Chondrocyte (in vitro differentiated cells): ENCODE data around the gene PTCSC3. TPM values are rescaled to one million over a fixed set of nuclear protein-coding genes. Genes with fewer than 3 reads are reported as not detected.

Experiments
- DNase-seq: peaks from one replicate; pipeline ENCODE4 v3.0.0; 2021; ENCODE audit warnings: mixed read lengths, low spot score
- H3K27ac Mint-ChIP-seq: one replicate; pipeline ENCODE4 v1.8.0; 2021; ENCODE audit warnings: mild to moderate bottlenecking, moderate library complexity, mixed read lengths; ENCODE audit not compliant: unreplicated experiment
- H3K27me3 Mint-ChIP-seq: 2 replicates; pipeline ENCODE4 v1.8.0; 2021; ENCODE audit warnings: low read depth, mixed read lengths
- H3K36me3 Mint-ChIP-seq: 2 replicates; pipeline ENCODE4 v1.8.0; 2021; ENCODE audit warnings: low read depth, mixed read lengths
- H3K4me1 Mint-ChIP-seq: 2 replicates; pipeline ENCODE4 v1.8.0; 2021; ENCODE audit warnings: low read depth, mild to moderate bottlenecking, mixed read lengths
- H3K4me3 Mint-ChIP-seq: one replicate; pipeline ENCODE4 v1.8.0; 2021; ENCODE audit warnings: mild to moderate bottlenecking, moderate library complexity, mixed read lengths; ENCODE audit not compliant: unreplicated experiment
- H3K9me3 Mint-ChIP-seq: 2 replicates; pipeline ENCODE4 v1.8.0; 2021; ENCODE audit warnings: low read depth, mixed read lengths
- CTCF ChIP-seq: fragments of 200-600 bp; sonication (generic); IDR thresholded peaks from 2 replicates; pipeline ENCODE4 v1.5.0; 2021; ENCODE audit warnings: antibody characterized with exemption, mild to moderate bottlenecking, moderate library complexity
- total RNA-seq: library from RNA; stranded (reverse); gene quantifications from 3 replicates; pipeline ENCODE4 v1.2.1, GENCODE V29; 2021

Gene PTCSC3
- total RNA-seq, 1 donor from 2014 or later = not detected

- TF ChIP-seq CTCF = no peak
- Mint-ChIP-seq H3K9me3 (no peaks in the 10 kb centered on the region), H3K27me3 (no peaks in the 10 kb centered on the region), H3K27ac (no peak overlapping the region), H3K4me1 (no peaks in the 10 kb centered on the region), H3K4me3 (no peak overlapping the region), H3K36me3 (no peaks in the 10 kb centered on the region)
- DNase-seq = no peak
These were observed 4.9 kb upstream of the PTCSC3 start for GRCh38 chr14:36181417-36181816.

- no peaks in the 10 kb centered on the region for H3K4me1 Mint-ChIP-seq
- H3K27ac Mint-ChIP-seq = no peak overlapping the region
- no peaks in the 10 kb centered on the region for H3K9me3 Mint-ChIP-seq
- no peak overlapping the region for H3K4me3 Mint-ChIP-seq
- peaks cover 5% of the 10 kb centered on the region for H3K27me3 Mint-ChIP-seq
- no peak for DNase-seq
- no peak for TF ChIP-seq CTCF
- H3K36me3 Mint-ChIP-seq = no peaks in the 10 kb centered on the region
These were observed 967 bp upstream of the PTCSC3 start for GRCh38 chr14:36177489-36177888.

GRCh38 chr14:36174767-36175424, 1.6 kb downstream of the PTCSC3 start:
- Mint-ChIP-seq H3K4me1 (no peaks in the 10 kb centered on the region), H3K27me3 (peaks cover 11% of the 10 kb centered on the region)
- no peak for DNase-seq

GRCh38 chr14:36173161-36173560, 3.4 kb downstream of the PTCSC3 start:
- peaks cover 16% of the 10 kb centered on the region for H3K27me3 Mint-ChIP-seq
- no peak for TF ChIP-seq CTCF
- no peaks in the 10 kb centered on the region for H3K36me3 Mint-ChIP-seq
- H3K4me1 Mint-ChIP-seq = no peaks in the 10 kb centered on the region
- H3K4me3 Mint-ChIP-seq = no peak overlapping the region
- H3K9me3 Mint-ChIP-seq = no peaks in the 10 kb centered on the region
- no peak for DNase-seq
- no peak overlapping the region for H3K27ac Mint-ChIP-seq

More at GRCh38 chr14:36174767-36175424, 1.6 kb downstream of the PTCSC3 start:
- TF ChIP-seq CTCF = no peak
- H3K4me3 Mint-ChIP-seq = no peak overlapping the region
- no peaks in the 10 kb centered on the region for H3K9me3 Mint-ChIP-seq
- H3K36me3 Mint-ChIP-seq = no peaks in the 10 kb centered on the region
- H3K27ac Mint-ChIP-seq = no peak overlapping the region

GRCh38 chr14:36171607-36172006, 4.9 kb downstream of the PTCSC3 start:
- Mint-ChIP-seq H3K27me3 (peaks cover 20% of the 10 kb centered on the region), H3K36me3 (no peaks in the 10 kb centered on the region), H3K27ac (no peak overlapping the region), H3K4me3 (no peak overlapping the region), H3K4me1 (no peaks in the 10 kb centered on the region), H3K9me3 (no peaks in the 10 kb centered on the region)
- no peak for DNase-seq
- TF ChIP-seq CTCF = no peak
